Omental fat pad (tissue), 4 donors: ENCODE measurements around the gene OSTC. TPM values are rescaled to one million over a fixed set of nuclear protein-coding genes. Genes with fewer than 3 reads are reported as not detected.

ENCODE experiments used
- ATAC-seq: fragments of 150-250 bp; one replicate; pipeline ENCODE4 v1.9.1; 2016; ENCODE audit warnings: mild to moderate bottlenecking, moderate library complexity; ENCODE audit not compliant: low FRiP score
- DNase-seq: peaks from one replicate; pipeline ENCODE4 v3.0.0-alpha.2; 2019; ENCODE audit warnings: low spot score
- total RNA-seq, 4 donors: library from RNA; depleted of rRNA; stranded (reverse); fragments of >200 nt; gene quantifications; one replicate each; pipeline ENCODE4 v1.1.0, GENCODE V29; 2016
- TF ChIP-seq, protein P1 (sequence below), 3 donors: fragments of 450-650 bp; IDR thresholded peaks; one replicate each; pipeline ENCODE4 v1.5.1; 2016 to 2017; ENCODE audit warnings: antibody characterized with exemption in 3 of 3, mild to moderate bottlenecking in 3 of 3, moderate library complexity in 2 of 3

Gene OSTC
- total RNA-seq, 4 donors from 2014 or later: 50.6 to 79.0 (median 74.8) TPM

- DNase-seq: no peak
- TF ChIP-seq, protein P1, sequence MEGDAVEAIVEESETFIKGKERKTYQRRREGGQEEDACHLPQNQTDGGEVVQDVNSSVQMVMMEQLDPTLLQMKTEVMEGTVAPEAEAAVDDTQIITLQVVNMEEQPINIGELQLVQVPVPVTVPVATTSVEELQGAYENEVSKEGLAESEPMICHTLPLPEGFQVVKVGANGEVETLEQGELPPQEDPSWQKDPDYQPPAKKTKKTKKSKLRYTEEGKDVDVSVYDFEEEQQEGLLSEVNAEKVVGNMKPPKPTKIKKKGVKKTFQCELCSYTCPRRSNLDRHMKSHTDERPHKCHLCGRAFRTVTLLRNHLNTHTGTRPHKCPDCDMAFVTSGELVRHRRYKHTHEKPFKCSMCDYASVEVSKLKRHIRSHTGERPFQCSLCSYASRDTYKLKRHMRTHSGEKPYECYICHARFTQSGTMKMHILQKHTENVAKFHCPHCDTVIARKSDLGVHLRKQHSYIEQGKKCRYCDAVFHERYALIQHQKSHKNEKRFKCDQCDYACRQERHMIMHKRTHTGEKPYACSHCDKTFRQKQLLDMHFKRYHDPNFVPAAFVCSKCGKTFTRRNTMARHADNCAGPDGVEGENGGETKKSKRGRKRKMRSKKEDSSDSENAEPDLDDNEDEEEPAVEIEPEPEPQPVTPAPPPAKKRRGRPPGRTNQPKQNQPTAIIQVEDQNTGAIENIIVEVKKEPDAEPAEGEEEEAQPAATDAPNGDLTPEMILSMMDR (IDR thresholded peaks at IDR 0.05): no peak
- ATAC-seq: no peak
Measured at GRCh38 chr4:108696160-108696559, 45.8 kb downstream of the OSTC start.

DNA sequence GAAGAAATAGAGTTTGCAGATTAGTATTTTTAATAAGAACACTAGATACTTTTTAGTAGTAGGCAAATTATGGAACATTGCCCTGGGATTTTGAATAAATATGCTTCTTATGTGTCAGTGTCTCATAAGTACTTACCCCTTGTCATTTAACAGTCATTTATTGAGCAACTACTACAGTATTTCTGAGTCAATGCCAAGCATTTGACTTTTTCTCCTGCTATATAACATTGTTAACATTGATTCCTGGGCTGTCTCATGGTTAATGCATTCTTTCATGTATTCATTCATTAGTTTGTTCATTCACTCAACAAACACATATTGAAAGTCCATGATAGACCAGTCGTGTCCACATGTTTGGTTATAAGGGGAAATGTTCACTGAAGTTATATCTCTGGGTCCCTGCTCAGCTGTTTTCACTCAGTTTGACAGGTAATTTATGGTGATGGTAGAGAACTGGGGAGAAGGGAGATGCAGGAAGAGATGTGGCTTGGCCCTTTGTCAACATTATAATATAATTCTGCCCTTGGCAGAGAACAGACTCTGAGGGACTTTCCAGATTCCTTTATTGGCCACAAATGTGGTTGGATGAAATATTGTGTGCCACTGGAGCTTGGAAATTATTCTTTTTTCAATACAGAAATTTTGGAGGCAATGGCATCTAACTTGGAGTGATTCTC is 49.8 kb downstream of the OSTC start:
- ATAC-seq (no peak), DNase-seq (no peak)
- TF ChIP-seq, protein P1 (IDR thresholded peaks at IDR 0.05): no peak

GRCh38 chr4:108702960-108703359 is 52.6 kb downstream of the OSTC start:
- ATAC-seq (no peak), DNase-seq (no peak)
- TF ChIP-seq, protein P1 (IDR thresholded peaks at IDR 0.05): no peak

DNA sequence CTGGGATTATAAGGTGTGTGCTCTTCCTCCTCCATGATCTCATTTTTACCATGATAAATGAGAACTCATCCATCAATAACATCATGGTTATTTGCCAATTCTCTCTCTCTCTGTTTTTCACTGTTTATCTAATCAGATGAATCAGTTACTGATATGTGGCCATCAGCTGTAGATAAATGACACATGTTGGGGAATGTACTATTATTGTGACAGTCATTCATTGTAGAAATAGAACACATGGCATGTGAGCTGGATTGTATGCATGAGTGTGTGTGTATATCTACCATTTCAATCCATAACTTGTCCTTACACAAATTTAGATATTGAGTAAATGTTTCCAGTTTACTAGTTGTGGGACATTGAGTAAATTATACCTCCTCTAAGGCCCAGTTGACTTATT is 53.0 kb downstream of the OSTC start:
- TF ChIP-seq, protein P1 (IDR thresholded peaks at IDR 0.05): no peak
- no peak for ATAC-seq
- DNase-seq: no peak

GRCh38 chr4:108703966-108704365 is 53.6 kb downstream of the OSTC start:
- TF ChIP-seq, protein P1 (IDR thresholded peaks at IDR 0.05): no peak
- DNase-seq (no peak), ATAC-seq (no peak)

DNA sequence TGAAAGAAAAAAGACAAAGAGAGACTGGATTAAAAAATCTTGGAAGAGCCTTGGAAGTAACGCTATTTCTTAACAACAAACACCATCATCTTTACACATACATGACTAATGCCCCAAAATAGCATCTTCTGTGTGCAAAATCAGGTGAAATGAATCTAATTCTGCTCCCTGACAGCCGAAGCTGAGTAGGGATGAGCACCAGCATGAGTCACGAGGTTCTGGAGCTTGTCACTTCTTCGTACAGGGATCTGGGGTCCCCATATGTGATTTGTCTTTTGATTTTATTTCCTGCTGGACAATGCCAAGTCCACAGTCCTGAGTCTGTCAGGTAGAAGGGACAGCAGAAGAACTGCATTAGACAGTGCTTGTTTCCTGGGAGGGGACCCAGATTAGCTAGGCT is 55.9 kb downstream of the OSTC start:
- ATAC-seq (no peak), DNase-seq (no peak)
- TF ChIP-seq, protein P1 (IDR thresholded peaks at IDR 0.05): no peak

DNA sequence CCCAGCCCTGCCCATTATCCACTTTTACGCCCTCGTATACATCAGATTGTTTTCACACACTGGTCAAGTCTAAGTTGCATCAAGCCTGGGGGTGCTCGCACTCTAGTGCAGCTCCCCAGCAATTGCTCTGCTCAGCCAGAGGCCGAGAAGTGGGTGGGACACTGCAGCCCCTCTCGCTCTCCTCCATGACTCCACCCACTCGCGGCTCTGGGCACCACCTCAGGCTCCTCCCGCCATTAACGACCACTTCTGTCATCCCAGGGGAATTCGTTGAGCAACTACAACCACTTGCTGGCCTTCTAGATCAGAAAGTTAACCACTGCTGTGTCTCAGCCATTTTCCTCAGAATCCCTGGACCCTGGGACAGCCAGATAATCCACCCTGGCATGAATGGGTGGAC is 58.8 kb downstream of the OSTC start:
- TF ChIP-seq, protein P1 (IDR thresholded peaks at IDR 0.05): no peak
- DNase-seq (no peak), ATAC-seq (no peak)
